GM15510 (cell line): Measurements from ENCODE around the gene MYO9A.

Experiments used
- POLR2A ChIP-seq: IDR thresholded peaks from 3 replicates; pipeline ENCODE4 v1.6.1; 2011; ENCODE audit warnings: borderline replicate concordance; ENCODE audit not compliant: insufficient read length; ENCODE audit errors: extremely low read depth

The MYO9A gene

GRCh38 chr15:72086010-72086697, 31.8 kb downstream of the MYO9A start:
- no peak for TF ChIP-seq POLR2A

DNA sequence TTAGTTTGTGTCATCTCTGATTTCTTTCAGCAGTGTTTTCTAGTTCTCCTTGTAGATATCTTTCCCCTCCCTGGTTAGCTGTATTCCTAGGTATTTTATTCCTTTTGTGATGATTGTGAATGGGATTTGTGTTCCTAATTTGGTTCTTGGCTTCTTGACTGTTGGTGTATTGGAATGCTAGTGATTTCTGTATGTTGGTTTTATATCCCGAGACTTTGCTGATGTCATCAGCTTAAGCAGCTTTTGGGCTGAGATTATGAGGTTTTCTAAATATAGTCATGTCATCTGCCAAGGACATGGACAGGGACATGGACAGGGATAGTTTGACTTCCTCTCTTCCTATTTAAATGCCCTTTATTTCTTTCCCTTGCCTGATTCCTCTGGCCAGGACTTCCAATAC, 35.8 kb downstream of the MYO9A start:
- TF ChIP-seq POLR2A: no peak

DNA sequence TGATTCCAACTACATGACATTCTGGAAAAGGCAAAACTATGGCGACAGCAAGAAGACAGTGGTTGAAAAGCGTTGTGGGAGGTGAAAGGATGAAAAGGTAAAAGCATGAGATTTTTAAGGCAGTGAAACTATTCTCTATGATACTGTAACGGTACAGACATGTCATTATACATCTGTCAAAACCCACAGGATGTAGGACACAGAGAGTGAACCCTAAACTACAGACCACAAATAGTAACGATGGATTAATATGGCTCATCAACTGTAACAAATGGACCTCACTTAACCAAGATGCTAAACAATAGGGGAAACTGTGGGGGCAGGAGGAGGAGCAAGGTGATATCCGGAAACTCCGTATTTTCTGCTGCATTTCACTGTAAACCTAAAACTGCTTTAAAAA, 39.1 kb downstream of the MYO9A start:
- TF ChIP-seq POLR2A: no peak

GRCh38 chr15:72077950-72078349, 40.0 kb downstream of the MYO9A start:
- TF ChIP-seq POLR2A: no peak

GRCh38 chr15:72074335-72075060, 43.5 kb downstream of the MYO9A start:
- TF ChIP-seq POLR2A: no peak

- TF ChIP-seq POLR2A: no peak
Observed at GRCh38 chr15:72070817-72071447, 47.0 kb downstream of the MYO9A start.

- TF ChIP-seq POLR2A: no peak
Observed at GRCh38 chr15:72068856-72069255, 49.1 kb downstream of the MYO9A start.

- TF ChIP-seq POLR2A: no peak
Observed at GRCh38 chr15:72065801-72066200, 52.1 kb downstream of the MYO9A start.

GRCh38 chr15:72063186-72063585, 54.8 kb downstream of the MYO9A start:
- TF ChIP-seq POLR2A: no peak

DNA sequence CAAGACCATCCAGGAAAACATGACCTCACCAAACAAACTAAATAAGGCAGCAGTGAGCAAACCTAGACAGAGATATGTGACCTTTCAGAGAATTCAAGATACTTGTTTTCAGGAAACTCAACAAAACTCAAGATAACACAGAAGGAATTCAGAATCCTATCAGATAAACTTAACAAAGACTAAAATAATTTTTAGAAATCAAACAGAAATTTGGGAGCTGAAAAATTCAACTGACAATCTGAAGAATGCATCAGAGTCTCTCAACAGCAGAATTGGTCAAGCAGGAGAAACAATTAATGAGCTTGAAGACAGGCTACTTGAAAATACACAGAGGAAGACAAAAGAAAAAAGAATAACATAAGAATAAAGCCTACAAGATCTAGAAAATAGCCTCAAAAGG, 55.6 kb downstream of the MYO9A start:
- no peak for TF ChIP-seq POLR2A

- TF ChIP-seq POLR2A: no peak
Observed at GRCh38 chr15:72060687-72061250, 57.2 kb downstream of the MYO9A start.

DNA sequence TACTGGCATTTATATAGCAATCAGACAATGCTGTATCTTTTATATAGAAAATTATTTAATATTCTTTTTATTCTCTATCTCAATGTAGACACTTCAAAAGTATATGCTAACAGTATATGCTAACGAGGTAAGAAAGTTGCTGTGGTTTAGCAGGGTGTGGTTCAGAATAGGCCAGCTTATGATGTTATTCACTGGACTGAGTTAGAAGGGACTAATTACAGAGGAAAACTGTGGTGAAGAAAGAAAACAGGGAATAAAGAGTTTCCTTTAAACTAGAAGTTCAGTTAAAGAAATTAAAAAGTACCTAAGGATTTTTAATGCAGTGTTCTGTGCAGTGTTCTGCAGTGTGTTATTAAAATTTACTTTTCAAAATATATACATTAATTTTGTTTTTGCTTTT, 59.4 kb downstream of the MYO9A start:
- TF ChIP-seq POLR2A: no peak

DNA sequence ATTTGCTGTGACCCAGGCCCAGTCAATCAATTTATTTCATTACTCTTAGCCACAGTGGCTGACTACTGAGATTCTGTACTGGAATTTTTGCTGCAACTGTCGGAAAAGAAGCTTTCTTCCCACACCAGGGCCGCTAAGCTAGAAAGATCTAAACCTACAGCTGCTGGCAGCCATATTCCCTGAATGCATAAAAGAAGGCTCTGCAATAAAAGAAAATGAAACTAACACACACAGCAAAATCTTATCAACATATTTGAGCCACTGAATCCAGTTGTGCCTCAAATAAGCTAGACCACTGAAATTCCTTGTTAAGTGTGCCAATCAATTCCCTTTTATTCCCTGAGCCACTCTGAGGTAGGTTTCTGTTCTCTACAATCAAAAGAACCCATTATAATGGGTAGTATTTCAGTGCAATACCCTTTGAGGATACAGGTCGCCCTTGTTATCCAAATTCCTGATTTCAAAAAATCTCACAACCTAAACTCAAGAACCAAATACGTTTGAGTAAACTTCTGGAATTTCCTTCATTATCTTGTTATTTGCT, 60.3 kb downstream of the MYO9A start:
- no peak for TF ChIP-seq POLR2A

DNA sequence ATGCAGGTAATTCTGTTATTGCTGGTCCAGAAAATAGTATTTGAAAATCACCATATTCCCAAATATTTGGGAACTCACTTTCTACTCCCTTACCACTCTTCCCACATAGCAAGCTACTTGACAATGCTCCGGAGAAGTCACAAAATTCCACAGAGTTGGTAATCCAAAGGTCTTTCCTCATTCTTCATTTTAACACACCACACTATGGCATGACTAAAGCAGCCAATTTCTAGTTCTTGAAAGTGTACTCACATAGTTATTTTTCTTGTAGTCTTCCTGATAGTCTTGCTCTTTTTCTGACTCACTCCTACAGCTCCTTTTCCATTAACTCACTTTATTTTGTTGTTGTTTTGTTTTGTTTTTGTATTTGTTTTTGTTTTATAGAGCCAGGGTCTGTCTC, 67.2 kb downstream of the MYO9A start:
- TF ChIP-seq POLR2A: no peak

DNA sequence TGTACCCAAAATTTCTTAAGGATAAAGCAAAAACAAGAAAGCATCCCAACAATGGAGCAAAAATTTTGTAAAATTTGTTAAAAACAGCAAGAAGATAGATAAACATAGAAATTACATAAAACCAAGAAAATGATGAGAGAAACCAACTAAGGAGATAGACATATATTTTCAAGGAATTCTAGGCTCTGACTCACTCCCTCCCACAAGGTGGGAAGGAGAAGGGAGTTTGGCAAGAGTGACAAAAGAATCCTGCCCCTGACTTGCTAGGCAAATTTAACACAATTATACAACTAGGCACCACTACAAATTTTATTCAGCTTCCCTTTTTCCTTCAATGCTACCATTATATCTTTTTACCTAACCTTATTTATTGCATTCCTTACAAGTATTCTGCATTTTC, 70.9 kb downstream of the MYO9A start:
- no peak for TF ChIP-seq POLR2A
